ENCODE data around the gene PSMB8. TPM values are rescaled to one million over a fixed set of nuclear protein-coding genes. Genes with fewer than 3 reads are reported as not detected.
A peak's percentile ranks its signal among the peaks of the same experiment; 100 is the strongest.

Gene PSMB8
- total RNA-seq, 1 experiment from 2014 or later, result 0.96 TPM

DNA sequence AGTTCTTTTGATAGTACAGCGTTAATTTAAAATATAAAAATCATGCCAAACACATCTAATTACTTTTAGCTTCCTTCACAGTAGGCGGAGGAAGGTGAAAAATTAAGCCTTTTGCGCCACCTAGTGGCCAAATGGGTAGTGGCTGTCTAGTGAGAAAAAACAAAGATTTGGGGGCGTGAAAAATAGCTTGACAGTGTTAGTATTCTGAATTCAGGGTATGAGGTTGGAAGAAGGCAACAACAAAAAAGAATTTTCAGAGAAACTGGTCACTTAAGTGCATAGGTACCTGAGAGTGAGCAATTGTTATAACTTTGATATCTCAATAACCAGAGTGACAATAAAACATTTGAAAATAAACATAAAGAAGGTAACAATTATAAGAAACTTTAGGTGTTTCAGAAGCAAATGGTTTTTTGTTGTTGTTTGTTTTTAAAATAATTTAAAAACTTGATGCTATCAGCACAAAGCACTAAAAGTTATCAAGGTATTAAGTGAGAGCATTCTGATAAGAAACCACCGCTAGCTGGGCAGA is 24.5 kb upstream of the PSMB8 start:
- H3K27me3 ChIP-seq (ENCODE audit: insufficient read depth, low read length), result no peaks in the 10 kb centered on the region
- no peaks in the 10 kb centered on the region for H3K79me2 ChIP-seq (ENCODE audit: insufficient read depth, low read length)
- H3K9me3 ChIP-seq (ENCODE audit: control insufficient read depth in 1 of 2, insufficient read depth in 1 of 2, low read depth in 1 of 2, low read length in 2 of 2), result no peaks in the 10 kb centered on the region
- H3K9me2 ChIP-seq (ENCODE audit: insufficient read depth), result 0 out of 2 replicates have a peak, but pooled peaks cover 5% of the 10 kb centered on the region
- no peak overlapping the region for H3K9ac ChIP-seq (ENCODE audit: low read length)
- TF ChIP-seq RAD21 (IDR thresholded peaks at IDR 0.05; ENCODE audit: low read depth), result peak; percentile 93
- TF ChIP-seq EGR1 (IDR thresholded peaks at IDR 0.05; ENCODE audit: low read depth), result 0 out of 2 replicates have a peak, but pooled peaks have one; percentile 17
- TF ChIP-seq FOSL1 (IDR thresholded peaks at IDR 0.05; ENCODE audit: low read depth), result no peak
- TF ChIP-seq, protein P1, sequence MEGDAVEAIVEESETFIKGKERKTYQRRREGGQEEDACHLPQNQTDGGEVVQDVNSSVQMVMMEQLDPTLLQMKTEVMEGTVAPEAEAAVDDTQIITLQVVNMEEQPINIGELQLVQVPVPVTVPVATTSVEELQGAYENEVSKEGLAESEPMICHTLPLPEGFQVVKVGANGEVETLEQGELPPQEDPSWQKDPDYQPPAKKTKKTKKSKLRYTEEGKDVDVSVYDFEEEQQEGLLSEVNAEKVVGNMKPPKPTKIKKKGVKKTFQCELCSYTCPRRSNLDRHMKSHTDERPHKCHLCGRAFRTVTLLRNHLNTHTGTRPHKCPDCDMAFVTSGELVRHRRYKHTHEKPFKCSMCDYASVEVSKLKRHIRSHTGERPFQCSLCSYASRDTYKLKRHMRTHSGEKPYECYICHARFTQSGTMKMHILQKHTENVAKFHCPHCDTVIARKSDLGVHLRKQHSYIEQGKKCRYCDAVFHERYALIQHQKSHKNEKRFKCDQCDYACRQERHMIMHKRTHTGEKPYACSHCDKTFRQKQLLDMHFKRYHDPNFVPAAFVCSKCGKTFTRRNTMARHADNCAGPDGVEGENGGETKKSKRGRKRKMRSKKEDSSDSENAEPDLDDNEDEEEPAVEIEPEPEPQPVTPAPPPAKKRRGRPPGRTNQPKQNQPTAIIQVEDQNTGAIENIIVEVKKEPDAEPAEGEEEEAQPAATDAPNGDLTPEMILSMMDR (IDR thresholded peaks at IDR 0.05 in 2 of 3, conservative IDR thresholded peaks at IDR 0.05 in 1 of 3; ENCODE audit: borderline replicate concordance in 1 of 3, insufficient read depth in 1 of 3, low read depth in 2 of 3, low read length in 2 of 3), result peak; percentile 82 to 94 (median 93)
- TF ChIP-seq, protein P2, sequence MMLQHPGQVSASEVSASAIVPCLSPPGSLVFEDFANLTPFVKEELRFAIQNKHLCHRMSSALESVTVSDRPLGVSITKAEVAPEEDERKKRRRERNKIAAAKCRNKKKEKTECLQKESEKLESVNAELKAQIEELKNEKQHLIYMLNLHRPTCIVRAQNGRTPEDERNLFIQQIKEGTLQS (IDR thresholded peaks at IDR 0.05), result no peak
- DNase-seq (ENCODE audit: low read depth, low spot score) (peak; percentile 63), ATAC-seq (peak; percentile 88)
- no peaks in the 10 kb centered on the region for H3K36me3 ChIP-seq (ENCODE audit: control insufficient read depth in 1 of 2, insufficient read depth in 2 of 2, low read length in 2 of 2)
- H3K27ac ChIP-seq (ENCODE audit: low read depth, low read length), result no peak overlapping the region
- peak overlapping the region; percentile 68 for H2AFZ ChIP-seq (ENCODE audit: low read depth, low read length, poor library complexity, severe bottlenecking)
- no peaks in the 10 kb centered on the region for H4K20me1 ChIP-seq (ENCODE audit: insufficient read depth)
- intact Hi-C loops (cut with micrococcal nuclease), result loop anchor here (1.0 to 5.0 kb wide), 6 partner anchors 30 to 454 kb away; partner anchors contain the start of gene TAP2
- peak overlapping the region; percentile 9; the same call in 1 of the 2 replicates for H3K4me2 ChIP-seq (ENCODE audit: low read length)
- ChIA-PET POLR2A (interaction anchor here (2.6 to 3.1 kb wide), 2 partner anchors 30 to 103 kb away, joined by 13 to 23 read pairs; partner anchors contain the start of gene TAP2), CTCF (interaction anchor here (0.6 to 6.5 kb wide), 49 partner anchors 9 to 717 kb away, joined by 3 to 189 read pairs (median 5); partner anchors contain the start of genes HLA-DMA, HLA-DMB, PRRT1 and PSMB9), RAD21 (ENCODE audit: low non-redundant PET in 1 of 2, low total read pairs in 2 of 2, uncharacterized antibody in 2 of 2, unreplicated experiment in 2 of 2) (interaction anchor here (0.6 to 1.9 kb wide), 13 partner anchors 30 to 455 kb away, joined by 3 to 36 read pairs (median 3); partner anchors contain the start of gene TAP2 (in 2 of the 2))
- no TSS peak for BruUV-seq (replicated peaks)
- no peak overlapping the region for H3K4me3 ChIP-seq (replicated peaks in 1 of 2; ENCODE audit: low read depth in 1 of 2, low read length in 2 of 2)
- peaks cover 0 to 4% of the 10 kb centered on the region in 2 experiments; a peak in 1 of 4 replicates for H3K4me1 ChIP-seq (ENCODE audit: control insufficient read depth in 1 of 2, insufficient read depth in 2 of 2, low read length in 2 of 2)

Data from HCT116 (cell line).